Bronchial epithelial cell (primary cell): ENCODE results near the gene AKR7A2. TPM values are rescaled to one million over a fixed set of nuclear protein-coding genes. Genes with fewer than 3 reads are reported as not detected.

ENCODE experiments used
- DNase-seq: peaks from one replicate; pipeline ENCODE4 v3.0.0-alpha.2; 2010; ENCODE audit warnings: low read depth
- FAIRE-seq: peaks from 2 replicates; lab custom pipeline; 2011; peaks lifted over from hg19 to GRCh38; lab: Jason Lieb, UNC
- H3K27me3 ChIP-seq: 2 replicates; pipeline ENCODE4 v1.5.1; 2011; ENCODE audit warnings: low read length; ENCODE audit not compliant: control insufficient read depth, insufficient read depth
- H3K36me3 ChIP-seq: 2 replicates; pipeline ENCODE4 v1.5.1; 2011; ENCODE audit warnings: low read length; ENCODE audit not compliant: control insufficient read depth, insufficient read depth
- H3K4me3 ChIP-seq: 2 replicates; pipeline ENCODE4 v1.5.1; 2011; ENCODE audit warnings: mild to moderate bottlenecking, low read depth, low read length, control low read depth
- CTCF ChIP-seq: IDR thresholded peaks from 2 replicates; pipeline ENCODE4 v1.5.1; 2011; ENCODE audit warnings: mild to moderate bottlenecking, moderate library complexity, low read length, control low read depth, inconsistent platforms; ENCODE audit not compliant: insufficient read depth, severe bottlenecking
- total RNA-seq: library from RNA; depleted of rRNA; stranded (reverse); fragments of >200 nt; gene quantifications from 2 replicates; pipeline ENCODE4 v1.2.1, GENCODE V29; 2014

Gene AKR7A2
- total RNA-seq, 1 donor from 2014 or later = 54.8 TPM

GRCh38 chr1:19315378-19316198, 3.6 kb upstream of the AKR7A2 start:
- TF ChIP-seq CTCF = no peak
- Histone ChIP-seq H3K4me3 (no peak overlapping the region), H3K27me3 (no peaks in the 10 kb centered on the region), H3K36me3 (peaks cover 6% of the 10 kb centered on the region)
- DNase-seq = peak; percentile 40
- no peak for FAIRE-seq

GRCh38 chr1:19313961-19314882, 2.3 kb upstream of the AKR7A2 start:
- no peaks in the 10 kb centered on the region for H3K27me3 ChIP-seq
- no peak for TF ChIP-seq CTCF
- H3K36me3 ChIP-seq = peaks cover 6% of the 10 kb centered on the region
- H3K4me3 ChIP-seq = no peak overlapping the region
- DNase-seq (peak; percentile 55), FAIRE-seq (no peak)

- TF ChIP-seq CTCF = no peak
Measured at GRCh38 chr1:19313636-19313959, 1.7 kb upstream of the AKR7A2 start.

GRCh38 chr1:19312782-19313635, 1.1 kb upstream of the AKR7A2 start:
- H3K27me3 ChIP-seq = no peaks in the 10 kb centered on the region
- FAIRE-seq (no peak), DNase-seq (peak; percentile 44)
- peaks cover 6% of the 10 kb centered on the region for H3K36me3 ChIP-seq
- peak overlapping the region; percentile 83 for H3K4me3 ChIP-seq
- TF ChIP-seq CTCF = no peak

More at GRCh38 chr1:19313636-19313959, 1.7 kb upstream of the AKR7A2 start:
- Histone ChIP-seq H3K4me3 (no peak overlapping the region), H3K27me3 (no peaks in the 10 kb centered on the region), H3K36me3 (peaks cover 4% of the 10 kb centered on the region)
- no peak for DNase-seq
- FAIRE-seq = no peak

- Histone ChIP-seq H3K4me3 (peak overlapping the region; percentile 83), H3K27me3 (no peaks in the 10 kb centered on the region), H3K36me3 (peaks cover 13% of the 10 kb centered on the region)
- no peak for TF ChIP-seq CTCF
- DNase-seq (no peak), FAIRE-seq (no peak)
Measured at GRCh38 chr1:19311503-19311930, 427 bp downstream of the AKR7A2 start.
